GM12878 (cell line): ENCODE data around the gene EHF. TPM values are rescaled to one million over a fixed set of nuclear protein-coding genes. Genes with fewer than 3 reads are reported as not detected.

Experiments
- ATAC-seq: fragments of 200-7000 bp; cut with Tn5 transposase; 3 replicates; pipeline ENCODE4 v1.9.1; 2020; ENCODE audit warnings: mild to moderate bottlenecking, moderate library complexity
- BruUV-seq: library from RNA; stranded (reverse); fragments of 400-500 nt; replicated peaks from 2 replicates; lab custom pipeline; 2021; lab: Mats Ljungman, UMichigan
- CTCF ChIA-PET: fragments of 300-600 bp; sonication (Branson Sonifier 250); formaldehyde crosslinking; extraction: SDS; loops from one replicate; lab custom pipeline; 2021; ENCODE audit warnings: inconsistent platforms; lab: Yijun Ruan, JAX
- POLR2A ChIA-PET: fragments of 350-600 bp; formaldehyde crosslinking; extraction: SDS; loops from one replicate; lab custom pipeline; 2021; ENCODE audit warnings: inconsistent platforms; lab: Charles Lee
- RAD21 ChIA-PET: fragments of 300-600 bp; sonication (Branson Sonifier 250); formaldehyde crosslinking; loops from one replicate; lab custom pipeline; 2023; ENCODE audit warnings: antibody characterized with exemption; ENCODE audit not compliant: unreplicated experiment; lab: Charles Lee
- SMC1A ChIA-PET: fragments of 300-600 bp; sonication (Branson Sonifier 250); formaldehyde crosslinking; loops from one replicate; lab custom pipeline; 2023; ENCODE audit not compliant: unreplicated experiment, uncharacterized antibody; lab: Charles Lee
- DNase-seq: peaks from one replicate; pipeline ENCODE4 v3.0.0-alpha.2; 2011; ENCODE audit warnings: low read depth, low spot score
- FAIRE-seq: peaks from 3 replicates; lab custom pipeline; 2011; peaks lifted over from hg19 to GRCh38; lab: Jason Lieb, UNC
- H2AFZ ChIP-seq: 2 replicates; pipeline ENCODE4 v1.6.0; 2011; ENCODE audit warnings: low read depth, low read length, control low read depth; ENCODE audit not compliant: control insufficient read depth
- H3K27ac ChIP-seq: 2 replicates; pipeline ENCODE4 v1.5.1; 2011; ENCODE audit warnings: control low read depth; ENCODE audit not compliant: control insufficient read depth, insufficient read depth
- H3K27me3 ChIP-seq, 2 experiments: replicated peaks in 1 of 2; 2 replicates each; pipeline versions ENCODE4 v1.6.0 to v1.6.1; 2011; ENCODE audit warnings: low read length in 1 of 2; ENCODE audit not compliant: control insufficient read depth in 2 of 2, insufficient read depth in 2 of 2
- H3K36me3 ChIP-seq, 2 experiments: 2 replicates each; pipeline ENCODE4 v1.5.1; 2011; ENCODE audit warnings: low read length in 1 of 2; ENCODE audit not compliant: control insufficient read depth in 2 of 2, insufficient read depth in 2 of 2
- H3K4me1 ChIP-seq: 2 replicates; pipeline ENCODE4 v1.6.1; 2011; ENCODE audit warnings: mild to moderate bottlenecking, low read length, moderate library complexity, mixed read lengths; ENCODE audit not compliant: control insufficient read depth, insufficient read depth
- H3K4me2 ChIP-seq: 2 replicates; pipeline ENCODE4 v1.6.0; 2011; ENCODE audit warnings: control low read depth; ENCODE audit not compliant: control insufficient read depth, insufficient read depth
- H3K4me3 ChIP-seq: fragments of 200-600 bp; sonication (generic); 2 replicates; pipeline ENCODE4 v1.5.1; 2016
- H3K79me2 ChIP-seq: 2 replicates; pipeline ENCODE4 v1.6.0; 2011; ENCODE audit warnings: low read length; ENCODE audit not compliant: control insufficient read depth, insufficient read depth
- H3K9ac ChIP-seq: 2 replicates; pipeline ENCODE4 v1.8.0; 2011; ENCODE audit warnings: low read length, control low read depth, mixed read lengths; ENCODE audit not compliant: control insufficient read depth, insufficient read depth
- H3K9me3 ChIP-seq: replicated peaks from 3 replicates; pipeline ENCODE4 v1.5.1; 2011; ENCODE audit warnings: mild to moderate bottlenecking, low read length; ENCODE audit not compliant: control insufficient read depth, insufficient read depth
- H4K20me1 ChIP-seq: 2 replicates; pipeline ENCODE4 v1.6.0; 2011; ENCODE audit not compliant: control insufficient read depth, insufficient read depth
- CBFB ChIP-seq: IDR thresholded peaks from 2 replicates; pipeline ENCODE4 v1.6.1; 2016; ENCODE audit warnings: antibody characterized with exemption, low read depth
- CBX5 ChIP-seq: sonication (generic); IDR thresholded peaks from 2 replicates; pipeline ENCODE4 v1.6.1; 2016; ENCODE audit warnings: low read depth, moderate library complexity, mild to moderate bottlenecking, inconsistent platforms
- EED ChIP-seq: sonication (generic); IDR thresholded peaks from 2 replicates; pipeline ENCODE4 v1.6.1; 2016; ENCODE audit warnings: antibody characterized with exemption, low read depth
- PML ChIP-seq: IDR thresholded peaks from 2 replicates; pipeline ENCODE4 v1.6.1; 2012; ENCODE audit warnings: low read length, inconsistent platforms
- SIN3A ChIP-seq: IDR thresholded peaks from 2 replicates; pipeline ENCODE4 v1.6.1; 2012; ENCODE audit warnings: low read depth, low read length, improper control_type of control experiment
- TBL1XR1 ChIP-seq: IDR thresholded peaks from 2 replicates; pipeline ENCODE4 v1.6.1; 2012; ENCODE audit warnings: low read depth, low read length, improper control_type of control experiment
- TCF12 ChIP-seq: IDR thresholded peaks from 2 replicates; pipeline ENCODE4 v1.6.1; 2011; ENCODE audit warnings: low read depth, mild to moderate bottlenecking, low read length
- ZSCAN29 ChIP-seq: fragments of 450-650 bp; IDR thresholded peaks from 2 replicates; pipeline ENCODE4 v1.6.1; 2017; ENCODE audit warnings: mild to moderate bottlenecking, moderate library complexity
- WGBS: methylation state at CpG from one replicate; pipeline ENCODE4 v1.1.6; 2016; ENCODE audit warnings: low lambda C conversion rate; ENCODE audit not compliant: insufficient replicate concordance, insufficient coverage; ENCODE audit errors: missing lambda C conversion rate; 5-methylcytosine and 5-hydroxymethylcytosine counted together
- in situ Hi-C: fragments of 300-500 bp; cut with MboI; formaldehyde crosslinking; loops from 9 replicates; pipeline ENCODE4 v1.14.3; 2018; ENCODE audit warnings: mixed read lengths
- intact Hi-C: fragments of 100-400 bp; cut with micrococcal nuclease; formaldehyde crosslinking; loops from one replicate; pipeline ENCODE4 v1.14.2; 2022; ENCODE audit not compliant: unreplicated experiment
- polyA plus RNA-seq, 11 experiments: library from polyadenylated mRNA; depleted of rRNA in 4 of 11; unstranded in 6 of 11; stranded (reverse) in 5 of 11; fragments of >200 nt; fragmentation: Nextera tagmentation in 4 of 11; fragmentation: Illumina TruSeq in 1 of 11; extraction: Ambion mirVana in 4 of 11; extraction: Trizol in 1 of 11; gene quantifications; 1 replicate in 1 of 11; 2 replicates in 10 of 11; pipeline versions ENCODE4 v1.2.1 to v1.2.3, GENCODE V29; 2011 to 2016; ENCODE audit warnings: inconsistent platforms in 2 of 11, missing spikeins in 2 of 11, low read depth in 1 of 11
- total RNA-seq, 4 experiments: library from RNA; depleted of rRNA in 3 of 4; stranded (reverse); fragments of >200 nt in 3 of 4; fragmentation: Illumina TruSeq in 1 of 4; extraction: Trizol in 1 of 4; gene quantifications; 2 replicates each; pipeline versions ENCODE4 v1.2.1 to v1.2.3, GENCODE V29; 2013 to 2021
- TF ChIP-seq, protein P1 (sequence below): IDR thresholded peaks from 2 replicates; pipeline ENCODE4 v1.6.1; 2011; ENCODE audit warnings: borderline replicate concordance, low read depth, mild to moderate bottlenecking, moderate library complexity, low read length; ENCODE audit not compliant: insufficient read depth, poor library complexity, severe bottlenecking
- TF ChIP-seq, protein P2 (sequence below): fragments of 450-650 bp; IDR thresholded peaks from 2 replicates; pipeline ENCODE4 v1.6.1; 2017; ENCODE audit warnings: low read depth, mild to moderate bottlenecking, moderate library complexity

EHF gene
- total and polyA plus RNA-seq, 10 of the 15 experiments (the other 5 are each of a cell fraction or from before 2014, with no cell fraction given): 0.04 to 0.33 (median 0.06) TPM; not detected in 6

DNA sequence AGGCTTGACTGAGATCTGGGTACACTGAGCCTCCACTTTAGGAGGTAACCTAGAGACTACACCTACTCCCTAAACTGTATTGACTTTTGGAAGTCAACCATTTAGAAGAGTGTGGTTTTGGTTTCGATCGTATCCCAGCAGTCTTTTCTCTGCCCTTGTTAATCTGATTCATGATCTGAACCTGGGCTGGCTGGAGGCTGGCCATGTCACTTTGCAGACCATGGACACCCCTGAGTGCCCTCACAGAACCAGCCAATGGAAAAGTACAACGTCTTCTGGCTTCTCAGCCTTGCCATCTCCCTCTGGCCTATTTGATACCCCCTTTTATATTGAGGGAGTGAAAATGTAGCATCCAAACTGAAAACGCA, 10.8 kb downstream of the EHF start:
- ChIA-PET RAD21 (no interaction called here), CTCF (no interaction called here), SMC1A (interaction anchor here (1.1 kb wide), 1 partner anchor 11 kb away, joined by 3 read pairs; no protein-coding TSS in a partner anchor), POLR2A (no interaction called here)
- H4K20me1 ChIP-seq: no peaks in the 10 kb centered on the region
- in situ Hi-C loops: no loop called here
- no peak overlapping the region for H3K9ac ChIP-seq
- H3K4me1 ChIP-seq: peaks cover 10% of the 10 kb centered on the region
- no peaks in the 10 kb centered on the region; a peak in 1 of 4 replicates for H3K27me3 ChIP-seq
- H3K4me2 ChIP-seq: no peak overlapping the region
- no peak for ATAC-seq
- TF ChIP-seq CBFB: no peak
- no peak for TF ChIP-seq CBX5
- TF ChIP-seq SIN3A: no peak
- no peak for TF ChIP-seq EED
- TF ChIP-seq, protein P1, sequence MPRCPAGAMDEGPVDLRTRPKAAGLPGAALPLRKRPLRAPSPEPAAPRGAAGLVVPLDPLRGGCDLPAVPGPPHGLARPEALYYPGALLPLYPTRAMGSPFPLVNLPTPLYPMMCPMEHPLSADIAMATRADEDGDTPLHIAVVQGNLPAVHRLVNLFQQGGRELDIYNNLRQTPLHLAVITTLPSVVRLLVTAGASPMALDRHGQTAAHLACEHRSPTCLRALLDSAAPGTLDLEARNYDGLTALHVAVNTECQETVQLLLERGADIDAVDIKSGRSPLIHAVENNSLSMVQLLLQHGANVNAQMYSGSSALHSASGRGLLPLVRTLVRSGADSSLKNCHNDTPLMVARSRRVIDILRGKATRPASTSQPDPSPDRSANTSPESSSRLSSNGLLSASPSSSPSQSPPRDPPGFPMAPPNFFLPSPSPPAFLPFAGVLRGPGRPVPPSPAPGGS: no peak
- TF ChIP-seq PML: no peak
- TF ChIP-seq ZSCAN29: no peak
- no peak for TF ChIP-seq TCF12
- no peak for TF ChIP-seq TBL1XR1
- TF ChIP-seq, protein P2, sequence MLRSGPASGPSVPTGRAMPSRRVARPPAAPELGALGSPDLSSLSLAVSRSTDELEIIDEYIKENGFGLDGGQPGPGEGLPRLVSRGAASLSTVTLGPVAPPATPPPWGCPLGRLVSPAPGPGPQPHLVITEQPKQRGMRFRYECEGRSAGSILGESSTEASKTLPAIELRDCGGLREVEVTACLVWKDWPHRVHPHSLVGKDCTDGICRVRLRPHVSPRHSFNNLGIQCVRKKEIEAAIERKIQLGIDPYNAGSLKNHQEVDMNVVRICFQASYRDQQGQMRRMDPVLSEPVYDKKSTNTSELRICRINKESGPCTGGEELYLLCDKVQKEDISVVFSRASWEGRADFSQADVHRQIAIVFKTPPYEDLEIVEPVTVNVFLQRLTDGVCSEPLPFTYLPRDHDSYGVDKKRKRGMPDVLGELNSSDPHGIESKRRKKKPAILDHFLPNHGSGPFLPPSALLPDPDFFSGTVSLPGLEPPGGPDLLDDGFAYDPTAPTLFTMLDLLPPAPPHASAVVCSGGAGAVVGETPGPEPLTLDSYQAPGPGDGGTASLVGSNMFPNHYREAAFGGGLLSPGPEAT: no peak
- intact Hi-C loops: no loop called here
- H3K79me2 ChIP-seq: no peaks in the 10 kb centered on the region
- no peaks in the 10 kb centered on the region for H3K36me3 ChIP-seq
- no peak overlapping the region for H2AFZ ChIP-seq
- H3K4me3 ChIP-seq: no peak overlapping the region
- WGBS: 85% methylated on average over 4 of the region's 4 CpGs
- no TSS peak for BruUV-seq
- no peak for DNase-seq
- no peak for FAIRE-seq
- H3K9me3 ChIP-seq: no peaks in the 10 kb centered on the region
- H3K27ac ChIP-seq: no peak overlapping the region
